T-helper 22 cell (primary cell): ENCODE measurements around the gene CAMK1.

Experiments used
- DNase-seq: peaks from one replicate; pipeline ENCODE4 v3.0.0-alpha.2; 2020; ENCODE audit warnings: low read depth

CAMK1 gene

GRCh38 chr3:9769426-9770275, at the start of gene CAMK1:
CAMK1 (minus strand) TSS chr3:9769947; CDS start chr3:9767749, 2,198 bp downstream.
- peak; percentile 25 for DNase-seq

- DNase-seq = no peak
These were observed 49.1 kb upstream of the CAMK1 start for GRCh38 chr3:9818666-9819335.

- no peak for DNase-seq
These were observed 47.7 kb upstream of the CAMK1 start for GRCh38 chr3:9817436-9817835.

- DNase-seq = no peak
These were observed 46.2 kb upstream of the CAMK1 start for GRCh38 chr3:9815986-9816385.

GRCh38 chr3:9812870-9813483, 43.2 kb upstream of the CAMK1 start:
- no peak for DNase-seq

- no peak for DNase-seq
These were observed 41.1 kb upstream of the CAMK1 start for GRCh38 chr3:9810846-9811245.

GRCh38 chr3:9810433-9810770, 40.7 kb upstream of the CAMK1 start:
- no peak for DNase-seq

GRCh38 chr3:9809615-9810432, 40.1 kb upstream of the CAMK1 start, which contains the start of gene TTLL3:
TTLL3 (plus strand) TSS chr3:9810262; CDS start chr3:9810662, 400 bp downstream.
- peak; percentile 17 for DNase-seq

- DNase-seq = no peak
These were observed 39.5 kb upstream of the CAMK1 start for GRCh38 chr3:9809239-9809614.

GRCh38 chr3:9808345-9809037, 38.7 kb upstream of the CAMK1 start:
- no peak for DNase-seq

GRCh38 chr3:9807981-9808344, 38.2 kb upstream of the CAMK1 start:
- DNase-seq = no peak

- no peak for DNase-seq
These were observed 37.2 kb upstream of the CAMK1 start for GRCh38 chr3:9806688-9807589.

GRCh38 chr3:9806137-9806536, 36.4 kb upstream of the CAMK1 start:
- DNase-seq = no peak

GRCh38 chr3:9804996-9805395, 35.2 kb upstream of the CAMK1 start:
- no peak for DNase-seq

GRCh38 chr3:9803494-9803893, 33.7 kb upstream of the CAMK1 start:
- DNase-seq = no peak

- DNase-seq = no peak
These were observed 30.8 kb upstream of the CAMK1 start for GRCh38 chr3:9800529-9800928.

GRCh38 chr3:9797196-9797945, 27.6 kb upstream of the CAMK1 start:
- DNase-seq = no peak

GRCh38 chr3:9795207-9795606, 25.5 kb upstream of the CAMK1 start:
- DNase-seq = no peak

GRCh38 chr3:9794400-9794799, 24.7 kb upstream of the CAMK1 start:
- no peak for DNase-seq
